Measurements from ENCODE around the gene AREL1.

AREL1 gene

GRCh38 chr14:74615735-74616134 lies 97.1 kb downstream of the AREL1 start:
- no peak for DNase-seq (ENCODE audit: low read depth, low spot score)
- peak overlapping the region; percentile 86 for H3K27ac ChIP-seq

- DNase-seq (ENCODE audit: low read depth, low spot score), result no peak
- H3K27ac ChIP-seq, result peak overlapping the region; percentile 86
These were observed 98.1 kb downstream of the AREL1 start for GRCh38 chr14:74614508-74615495.

GRCh38 chr14:74613211-74613914 lies 99.5 kb downstream of the AREL1 start:
- peak overlapping the region; percentile 86 for H3K27ac ChIP-seq
- no peak for DNase-seq (ENCODE audit: low read depth, low spot score)

- peak overlapping the region; percentile 44 for H3K27ac ChIP-seq
- no peak for DNase-seq (ENCODE audit: low read depth, low spot score)
These were observed 100.4 kb downstream of the AREL1 start for GRCh38 chr14:74612350-74613021.

- no peak for DNase-seq (ENCODE audit: low read depth, low spot score)
These were observed 101.1 kb downstream of the AREL1 start, which contains the start of gene LTBP2 for GRCh38 chr14:74611650-74612349. TSS of gene LTBP2 (minus strand) at chr14:74612237. CDS start at chr14:74611944, 293 bp downstream.

More at GRCh38 chr14:74611650-74612349, 101.1 kb downstream of the AREL1 start, which contains the start of gene LTBP2:
- peak within 1 kb of the TSS; percentile 44 for H3K27ac ChIP-seq
